RWPE1 (cell line): ENCODE measurements around the gene FAM181A.

Experiments used
- CTCF ChIA-PET: fragments of 350-600 bp; sonication (Branson Sonifier 250); formaldehyde crosslinking; extraction: SDS; loops from one replicate; lab custom pipeline; 2021; lab: Yijun Ruan, JAX
- POLR2A ChIA-PET: fragments of 400-600 bp; formaldehyde crosslinking; extraction: SDS; loops from one replicate; lab custom pipeline; 2020; ENCODE audit warnings: antibody characterized with exemption; ENCODE audit not compliant: low non-redundant PET; lab: Yijun Ruan, JAX
- DNase-seq: peaks from one replicate; pipeline ENCODE4 v3.0.0; 2012; ENCODE audit warnings: low spot score
- H3K27ac ChIP-seq: fragments of 450-650 bp; 2 replicates; pipeline ENCODE4 v1.5.1; 2017
- CTCF ChIP-seq: fragments of 450-650 bp; conservative IDR thresholded peaks from 2 replicates; pipeline ENCODE4 v1.5.1; 2017; ENCODE audit warnings: low read depth, mild to moderate bottlenecking

The FAM181A gene

GRCh38 chr14:93977790-93978581 lies 50.8 kb downstream of the FAM181A start:
- DNase-seq = no peak
- H3K27ac ChIP-seq = no peak overlapping the region
- POLR2A ChIA-PET = no interaction called here
- no peak for TF ChIP-seq CTCF
- CTCF ChIA-PET = no interaction called here

- TF ChIP-seq CTCF = no peak
- H3K27ac ChIP-seq = no peak overlapping the region
- POLR2A ChIA-PET = no interaction called here
- CTCF ChIA-PET = no interaction called here
- DNase-seq = no peak
Measured at GRCh38 chr14:93978735-93979134, 51.6 kb downstream of the FAM181A start.
